Activated B cell treated with CpG ODN at 0.5 μM for 24 hours (primary cell): ENCODE results near the gene DAP. TPM values are rescaled to one million over a fixed set of nuclear protein-coding genes. Genes with fewer than 3 reads are reported as not detected.

Source experiments
- ATAC-seq: fragments of 200-7000 bp; cut with Tn5 transposase; one replicate; pipeline ENCODE4 v1.10.0; 2021; ENCODE audit warnings: low read depth, mild to moderate bottlenecking, moderate library complexity
- CTCF ChIA-PET: fragments of 350-600 bp; sonication (Branson Sonifier 250); formaldehyde crosslinking; loops from one replicate; lab custom pipeline; 2021; ENCODE audit warnings: antibody characterized with exemption; lab: Charles Lee
- POLR2A ChIA-PET: fragments of 350-600 bp; sonication (Branson Sonifier 250); formaldehyde crosslinking; loops from one replicate; lab custom pipeline; 2021; ENCODE audit warnings: antibody characterized with exemption; lab: Charles Lee
- DNase-seq: peaks from one replicate; pipeline ENCODE4 v3.0.0; 2022
- H3K27ac Mint-ChIP-seq: one replicate; pipeline ENCODE4 v1.8.0; 2020; ENCODE audit warnings: mixed read lengths
- H3K27me3 Mint-ChIP-seq: one replicate; pipeline ENCODE4 v1.8.0; 2021; ENCODE audit warnings: mixed read lengths
- H3K36me3 Mint-ChIP-seq: one replicate; pipeline ENCODE4 v1.8.0; 2021; ENCODE audit warnings: low read depth, mixed read lengths
- H3K4me1 Mint-ChIP-seq: one replicate; pipeline ENCODE4 v1.8.0; 2021; ENCODE audit warnings: mixed read lengths
- H3K4me3 Mint-ChIP-seq: one replicate; pipeline ENCODE4 v1.8.0; 2020; ENCODE audit warnings: mild to moderate bottlenecking, mixed read lengths
- H3K9me3 Mint-ChIP-seq: one replicate; pipeline ENCODE4 v1.8.0; 2020; ENCODE audit warnings: mixed read lengths
- CTCF ChIP-seq: fragments of 200-600 bp; IDR thresholded peaks from one replicate; pipeline ENCODE4 v1.8.0; 2022; ENCODE audit warnings: antibody characterized with exemption, mild to moderate bottlenecking
- intact Hi-C: fragments of 100-400 bp; cut with micrococcal nuclease; formaldehyde crosslinking; loops from one replicate; pipeline ENCODE4 v1.15.1; 2024
- total RNA-seq: library from RNA; stranded (reverse); gene quantifications from 2 replicates; pipeline ENCODE4 v1.2.3, GENCODE V29; 2022

Gene DAP
- total RNA-seq, 1 donor from 2014 or later = 51.3 TPM

- H3K27ac Mint-ChIP-seq = no peak overlapping the region
- no peaks in the 10 kb centered on the region for H3K27me3 Mint-ChIP-seq
- TF ChIP-seq CTCF = no peak
- ATAC-seq = no peak
- no peaks in the 10 kb centered on the region for H3K9me3 Mint-ChIP-seq
- CTCF ChIA-PET = no interaction called here
- no peak overlapping the region for H3K4me3 Mint-ChIP-seq
- no peaks in the 10 kb centered on the region for H3K4me1 Mint-ChIP-seq
- H3K36me3 Mint-ChIP-seq = peaks cover 52% of the 10 kb centered on the region
- POLR2A ChIA-PET = no interaction called here
- no peak for DNase-seq
- intact Hi-C loops = no loop called here
Measured at GRCh38 chr5:10715605-10716290, 45.3 kb downstream of the DAP start.

GRCh38 chr5:10712574-10713366 lies 48.3 kb downstream of the DAP start:
- POLR2A ChIA-PET = no interaction called here
- DNase-seq (no peak), ATAC-seq (peak; percentile 14)
- TF ChIP-seq CTCF = no peak
- CTCF ChIA-PET = no interaction called here
- intact Hi-C loops = no loop called here
- H3K36me3 Mint-ChIP-seq = peaks cover 46% of the 10 kb centered on the region
- H3K4me3 Mint-ChIP-seq = no peak overlapping the region
- no peaks in the 10 kb centered on the region for H3K9me3 Mint-ChIP-seq
- H3K27me3 Mint-ChIP-seq = no peaks in the 10 kb centered on the region
- H3K4me1 Mint-ChIP-seq = no peaks in the 10 kb centered on the region
- H3K27ac Mint-ChIP-seq = no peak overlapping the region

- ChIA-PET POLR2A (no interaction called here), CTCF (no interaction called here)
- no peak for TF ChIP-seq CTCF
- Mint-ChIP-seq H3K9me3 (no peaks in the 10 kb centered on the region), H3K27ac (no peak overlapping the region), H3K4me3 (no peak overlapping the region), H3K36me3 (peaks cover 44% of the 10 kb centered on the region), H3K4me1 (peaks cover 4% of the 10 kb centered on the region), H3K27me3 (no peaks in the 10 kb centered on the region)
- DNase-seq (no peak), ATAC-seq (no peak)
- intact Hi-C loops = no loop called here
Measured at GRCh38 chr5:10711562-10711961, 49.5 kb downstream of the DAP start.

GRCh38 chr5:10710513-10711128 lies 50.4 kb downstream of the DAP start:
- H3K4me1 Mint-ChIP-seq = peaks cover 8% of the 10 kb centered on the region
- no peak overlapping the region for H3K27ac Mint-ChIP-seq

More at GRCh38 chr5:10710513-10711128, 50.4 kb downstream of the DAP start:
- CTCF ChIA-PET = no interaction called here
- Mint-ChIP-seq H3K4me3 (no peak overlapping the region), H3K36me3 (peaks cover 37% of the 10 kb centered on the region), H3K9me3 (no peaks in the 10 kb centered on the region), H3K27me3 (no peaks in the 10 kb centered on the region)
- ATAC-seq = no peak
- no peak for DNase-seq
- intact Hi-C loops = no loop called here
- no peak for TF ChIP-seq CTCF
- POLR2A ChIA-PET = no interaction called here
